H9 (cell line): Measurements from ENCODE around the gene CENPC. TPM values are rescaled to one million over a fixed set of nuclear protein-coding genes. Genes with fewer than 3 reads are reported as not detected.

Experiments
- DNase-seq: peaks from one replicate; pipeline ENCODE4 v3.0.0-alpha.2; 2017
- H2AFZ ChIP-seq: one replicate; pipeline ENCODE4 v1.6.1; 2013; ENCODE audit warnings: mild to moderate bottlenecking, low read length, control low read depth, moderate library complexity
- H2AK5ac ChIP-seq: 2 replicates; pipeline ENCODE4 v1.6.1; 2013; ENCODE audit warnings: low read length, control low read depth, mixed read lengths; ENCODE audit not compliant: insufficient read length
- H2BK120ac ChIP-seq: one replicate; pipeline ENCODE4 v1.6.1; 2013; ENCODE audit warnings: low read depth, mild to moderate bottlenecking, low read length, control low read depth, inconsistent platforms; ENCODE audit not compliant: poor library complexity, severe bottlenecking
- H2BK12ac ChIP-seq: 2 replicates; pipeline ENCODE4 v1.6.1; 2013; ENCODE audit warnings: low read length, control low read depth, mixed read lengths, low read depth; ENCODE audit not compliant: insufficient read length
- H2BK15ac ChIP-seq: 2 replicates; pipeline ENCODE4 v1.6.1; 2013; ENCODE audit warnings: low read depth, low read length, control low read depth
- H2BK20ac ChIP-seq: one replicate; pipeline ENCODE4 v1.6.1; 2013; ENCODE audit warnings: low read depth, mild to moderate bottlenecking, low read length, control low read depth, inconsistent platforms; ENCODE audit not compliant: poor library complexity, severe bottlenecking
- H2BK5ac ChIP-seq: 2 replicates; pipeline ENCODE4 v1.6.1; 2013; ENCODE audit warnings: low read length, control low read depth, mixed read lengths; ENCODE audit not compliant: insufficient read length
- H3K14ac ChIP-seq: 2 replicates; pipeline ENCODE4 v1.6.1; 2013; ENCODE audit warnings: low read length, control low read depth; ENCODE audit not compliant: insufficient read depth
- H3K18ac ChIP-seq: 2 replicates; pipeline ENCODE4 v1.6.1; 2013; ENCODE audit warnings: low read depth, mild to moderate bottlenecking, mixed read lengths, low read length, control low read depth; ENCODE audit not compliant: insufficient read length
- H3K23ac ChIP-seq: 2 replicates; pipeline ENCODE4 v1.6.1; 2013; ENCODE audit warnings: low read length, control low read depth, mixed read lengths, low read depth; ENCODE audit not compliant: insufficient read length
- H3K23me2 ChIP-seq: 2 replicates; pipeline ENCODE4 v1.6.1; 2013; ENCODE audit warnings: low read depth, mild to moderate bottlenecking, mixed read lengths, low read length, control low read depth; ENCODE audit not compliant: insufficient read length, poor library complexity, severe bottlenecking
- H3K27ac ChIP-seq: 2 replicates; pipeline ENCODE4 v1.5.1; 2013; ENCODE audit warnings: low read length, control low read depth, mixed read lengths, low read depth; ENCODE audit not compliant: insufficient read length
- H3K27me3 ChIP-seq: 2 replicates; pipeline ENCODE4 v1.6.1; 2013; ENCODE audit warnings: low read length, control low read depth, inconsistent platforms; ENCODE audit not compliant: insufficient read depth
- H3K4ac ChIP-seq: 2 replicates; pipeline ENCODE4 v1.6.1; 2013; ENCODE audit warnings: low read depth, mild to moderate bottlenecking, control low read depth, inconsistent platforms, low read length, moderate library complexity
- H3K4me1 ChIP-seq: 2 replicates; pipeline ENCODE4 v1.6.1; 2013; ENCODE audit warnings: low read length, control low read depth, inconsistent platforms; ENCODE audit not compliant: insufficient read depth
- H3K4me2 ChIP-seq: 2 replicates; pipeline ENCODE4 v1.6.1; 2013; ENCODE audit warnings: low read length, control low read depth, mixed read lengths; ENCODE audit not compliant: insufficient read length, insufficient read depth
- H3K56ac ChIP-seq: 2 replicates; pipeline ENCODE4 v1.6.1; 2013; ENCODE audit warnings: low read depth, mild to moderate bottlenecking, mixed read lengths, low read length, control low read depth; ENCODE audit not compliant: insufficient read length
- H3K79me1 ChIP-seq: 2 replicates; pipeline ENCODE4 v1.6.1; 2013; ENCODE audit warnings: low read depth, mild to moderate bottlenecking, moderate library complexity, low read length, control low read depth, inconsistent platforms; ENCODE audit not compliant: insufficient read depth, poor library complexity, severe bottlenecking
- H3K79me2 ChIP-seq: 2 replicates; pipeline ENCODE4 v1.6.1; 2013; ENCODE audit warnings: low read length, control low read depth, inconsistent platforms; ENCODE audit not compliant: insufficient read depth
- H3K9ac ChIP-seq: 2 replicates; pipeline ENCODE4 v1.6.1; 2013; ENCODE audit warnings: low read length, control low read depth, mixed read lengths; ENCODE audit not compliant: insufficient read length; ENCODE audit errors: extremely low read depth
- H3K9me3 ChIP-seq: one replicate; pipeline ENCODE4 v1.6.1; 2013; ENCODE audit warnings: low read depth, low read length, inconsistent platforms; ENCODE audit not compliant: control insufficient read depth
- H3T11ph ChIP-seq: one replicate; pipeline ENCODE4 v1.6.1; 2013; ENCODE audit warnings: mild to moderate bottlenecking, low read length, control low read depth, inconsistent platforms
- H4K20me1 ChIP-seq: one replicate; pipeline ENCODE4 v1.6.1; 2013; ENCODE audit not compliant: control insufficient read depth, insufficient read length, insufficient read depth
- H4K5ac ChIP-seq: 2 replicates; pipeline ENCODE4 v1.6.1; 2013; ENCODE audit warnings: low read depth, mild to moderate bottlenecking, mixed read lengths, low read length, control low read depth; ENCODE audit not compliant: insufficient read length
- H4K8ac ChIP-seq: replicated peaks from 2 replicates; pipeline ENCODE4 v1.6.1; 2013; ENCODE audit warnings: low read length, control low read depth, mixed read lengths, low read depth; ENCODE audit not compliant: insufficient read length
- H4K91ac ChIP-seq: 2 replicates; pipeline ENCODE4 v1.6.1; 2013; ENCODE audit warnings: low read depth, mild to moderate bottlenecking, moderate library complexity, mixed read lengths, low read length, control low read depth; ENCODE audit not compliant: insufficient read length
- H3K27ac Mint-ChIP-seq, 3 experiments: 2 replicates in 2 of 3; 3 replicates in 1 of 3; pipeline ENCODE4 v1.8.0; 2020 to 2021; ENCODE audit warnings: mixed read lengths in 3 of 3, mild to moderate bottlenecking in 1 of 3, moderate library complexity in 1 of 3
- H3K27me3 Mint-ChIP-seq: 2 replicates; pipeline ENCODE4 v1.8.0; 2021; ENCODE audit warnings: low read depth, mild to moderate bottlenecking, moderate library complexity, mixed read lengths
- H3K36me3 Mint-ChIP-seq, 3 experiments: 2 replicates in 2 of 3; 3 replicates in 1 of 3; pipeline ENCODE4 v1.8.0; 2020 to 2021; ENCODE audit warnings: low read depth in 3 of 3, mixed read lengths in 3 of 3; ENCODE audit not compliant: insufficient read depth in 1 of 3
- H3K4me1 Mint-ChIP-seq, 2 experiments: 2 replicates each; pipeline ENCODE4 v1.8.0; 2020; ENCODE audit warnings: mixed read lengths in 2 of 2
- H3K4me3 Mint-ChIP-seq, 2 experiments: 2 replicates in 1 of 2; 3 replicates in 1 of 2; pipeline ENCODE4 v1.8.0; 2020 to 2021; ENCODE audit warnings: mild to moderate bottlenecking in 2 of 2, mixed read lengths in 2 of 2, moderate library complexity in 1 of 2
- H3K9me3 Mint-ChIP-seq, 2 experiments: 2 replicates in 1 of 2; 3 replicates in 1 of 2; pipeline ENCODE4 v1.8.0; 2020; ENCODE audit warnings: mild to moderate bottlenecking in 2 of 2, mixed read lengths in 2 of 2, moderate library complexity in 1 of 2
- CTCF ChIP-seq: fragments of 200-600 bp; sonication (generic); conservative IDR thresholded peaks from 3 replicates; pipeline ENCODE4 v1.8.0; 2021; ENCODE audit warnings: antibody characterized with exemption, mild to moderate bottlenecking
- WGBS: extraction: QIAGEN DNeasy Blood & Tissue Kit; methylation state at CpG from one replicate; pipeline ENCODE4 v1.1.7; 2013; ENCODE audit warnings: missing lambda C conversion rate, low lambda C conversion rate, mixed read lengths; ENCODE audit not compliant: insufficient read length; ENCODE audit errors: extremely low coverage; 5-methylcytosine and 5-hydroxymethylcytosine counted together
- total RNA-seq: library from RNA; stranded (reverse); gene quantifications from 2 replicates; pipeline ENCODE4 v1.2.1, GENCODE V29; 2021

The CENPC gene
- total RNA-seq, 1 experiment from 2014 or later, result 18.8 TPM

- no peaks in the 10 kb centered on the region for H3K27me3 ChIP-seq
- peaks cover 3 to 6% of the 10 kb centered on the region in 2 experiments; a peak in 1 of 5 replicates for H3K9me3 Mint-ChIP-seq
- H3K56ac ChIP-seq, result no peak overlapping the region
- no peak overlapping the region for H3K27ac ChIP-seq
- no peak overlapping the region for H3K9ac ChIP-seq
- H3K4me1 Mint-ChIP-seq, result peaks cover 2 to 5% of the 10 kb centered on the region in 2 experiments; a peak in 3 of 4 replicates
- H3K27me3 Mint-ChIP-seq, result no peaks in the 10 kb centered on the region
- DNase-seq, result no peak
- no peak overlapping the region for H3K23ac ChIP-seq
- no CpG with 5 or more reads among the region's 2 CpGs for WGBS
- no peaks in the 10 kb centered on the region for H3K79me2 ChIP-seq
- H4K8ac ChIP-seq, result no peak overlapping the region
- no peak overlapping the region for H3T11ph ChIP-seq
- H2AK5ac ChIP-seq, result no peak overlapping the region
- no peak for TF ChIP-seq CTCF
- H3K27ac Mint-ChIP-seq, result no peak overlapping the region
- H4K5ac ChIP-seq, result no peak overlapping the region
- peaks cover 39 to 75% (median 72%) of the 10 kb centered on the region in 3 experiments for H3K36me3 Mint-ChIP-seq
- H3K18ac ChIP-seq, result no peak overlapping the region
- no peaks in the 10 kb centered on the region for H4K20me1 ChIP-seq
- no peak overlapping the region for H2BK5ac ChIP-seq
- no peak overlapping the region for H2BK12ac ChIP-seq
- H3K4me1 ChIP-seq, result no peaks in the 10 kb centered on the region
- no peak overlapping the region for H3K14ac ChIP-seq
- no peaks in the 10 kb centered on the region for H3K23me2 ChIP-seq
- no peak overlapping the region for H3K4me3 Mint-ChIP-seq
- peaks cover 2% of the 10 kb centered on the region for H3K79me1 ChIP-seq
- no peaks in the 10 kb centered on the region for H3K9me3 ChIP-seq
- H2AFZ ChIP-seq, result no peak overlapping the region
- no peak overlapping the region for H2BK120ac ChIP-seq
- H3K4ac ChIP-seq, result no peak overlapping the region
- no peak overlapping the region for H4K91ac ChIP-seq
- no peak overlapping the region for H3K4me2 ChIP-seq
- no peak overlapping the region for H2BK15ac ChIP-seq
- H2BK20ac ChIP-seq, result no peak overlapping the region
Observed at GRCh38 chr4:67535280-67535840, 9.9 kb downstream of the CENPC start.
